NCI-H2227 (cell line): ENCODE results near the gene GSN.
A peak's percentile ranks its signal among the peaks of the same experiment; 100 is the strongest.

Experiments used
- DNase-seq: peaks from one replicate; lab custom pipeline; 2025; ENCODE audit not compliant: unreplicated experiment; lab: John Stamatoyannopoulos, UW

The GSN gene

DNA sequence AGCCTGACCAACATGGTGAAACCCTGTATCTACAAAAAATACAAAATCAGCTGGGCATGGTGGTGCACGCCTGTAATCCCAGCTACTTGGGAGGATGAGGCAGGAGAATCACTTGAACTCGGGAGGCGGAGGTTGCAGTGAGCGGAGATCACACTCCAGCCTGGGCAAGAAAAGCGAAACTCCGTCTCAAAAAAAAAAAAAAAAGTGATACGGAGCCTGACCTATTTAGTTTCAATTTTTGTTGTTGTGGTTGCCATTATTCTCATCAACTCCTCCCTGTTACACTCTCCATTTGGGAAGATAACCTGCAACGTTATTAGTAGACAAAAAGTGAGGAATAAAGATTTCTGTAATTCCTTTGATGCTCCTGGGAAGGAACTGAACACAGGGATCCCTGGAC lies 100.8 kb downstream of the GSN start:
- DNase-seq = no peak

DNA sequence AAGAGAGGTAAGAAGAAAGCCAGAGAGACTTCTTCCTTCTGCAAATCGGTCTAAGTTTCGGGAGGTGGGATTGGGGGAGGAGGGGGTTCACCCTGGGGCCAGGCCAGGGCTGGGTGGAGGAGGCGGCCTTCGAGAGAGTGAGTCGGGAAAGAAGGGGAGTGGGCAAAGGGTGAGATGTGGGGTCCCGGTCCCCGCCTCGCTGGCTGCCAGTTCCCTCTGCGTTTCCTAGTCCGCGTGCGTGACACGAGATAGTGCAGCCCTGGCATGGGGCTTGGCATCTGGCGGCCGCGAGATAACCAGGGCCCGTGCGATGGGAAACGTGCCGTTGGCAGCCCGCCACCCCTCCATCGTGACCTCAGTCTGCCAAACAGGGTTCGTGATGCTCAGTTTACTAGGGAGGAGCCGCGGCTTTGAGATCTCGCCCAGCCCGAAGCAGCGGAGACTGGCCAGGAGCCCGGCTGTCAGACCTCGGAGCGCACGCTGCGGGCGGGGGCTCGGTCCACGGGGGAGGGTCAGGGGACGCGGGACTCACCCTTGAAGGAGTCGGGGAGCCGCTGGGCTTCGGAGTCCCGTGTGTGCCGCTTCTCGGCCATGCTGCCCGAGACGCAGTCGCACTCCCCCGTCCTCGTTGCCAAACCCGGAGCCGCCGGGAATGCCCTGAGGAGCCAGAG lies 101.8 kb downstream of the GSN start, which contains the start of gene STOM:
Gene STOM, minus strand, starts transcription at position 656 of the 671 bp plus-strand sequence. Its CDS starts 63 bp downstream, at position 593.
- peak; percentile 51 for DNase-seq

DNA sequence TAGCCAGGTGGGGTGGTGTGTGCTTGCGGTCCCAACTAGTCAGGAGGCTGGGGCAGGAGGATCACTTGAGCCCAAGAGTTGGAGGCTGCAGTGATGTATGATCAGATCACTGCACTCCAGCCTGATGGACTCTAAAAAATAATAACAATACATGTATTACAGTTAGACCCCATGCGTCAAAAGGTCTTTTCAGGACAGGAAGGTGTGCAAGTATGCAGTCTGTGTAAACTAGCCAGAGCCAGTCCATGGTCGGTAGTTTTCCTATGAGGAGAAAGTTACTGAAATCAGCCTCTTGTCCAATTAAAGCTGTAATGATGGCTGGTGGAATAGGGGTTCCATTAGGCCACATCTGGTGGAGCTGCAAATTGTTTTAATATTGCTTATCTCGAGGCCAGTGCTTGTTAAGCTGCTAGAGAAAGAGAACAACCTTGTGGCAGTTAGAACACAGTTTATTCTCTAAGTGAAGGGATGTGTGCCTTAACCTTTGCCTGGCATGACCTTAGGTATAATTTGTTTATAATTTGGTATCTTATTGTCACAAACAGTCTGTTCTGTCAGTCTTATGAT lies 103.6 kb downstream of the GSN start:
- no peak for DNase-seq

DNA sequence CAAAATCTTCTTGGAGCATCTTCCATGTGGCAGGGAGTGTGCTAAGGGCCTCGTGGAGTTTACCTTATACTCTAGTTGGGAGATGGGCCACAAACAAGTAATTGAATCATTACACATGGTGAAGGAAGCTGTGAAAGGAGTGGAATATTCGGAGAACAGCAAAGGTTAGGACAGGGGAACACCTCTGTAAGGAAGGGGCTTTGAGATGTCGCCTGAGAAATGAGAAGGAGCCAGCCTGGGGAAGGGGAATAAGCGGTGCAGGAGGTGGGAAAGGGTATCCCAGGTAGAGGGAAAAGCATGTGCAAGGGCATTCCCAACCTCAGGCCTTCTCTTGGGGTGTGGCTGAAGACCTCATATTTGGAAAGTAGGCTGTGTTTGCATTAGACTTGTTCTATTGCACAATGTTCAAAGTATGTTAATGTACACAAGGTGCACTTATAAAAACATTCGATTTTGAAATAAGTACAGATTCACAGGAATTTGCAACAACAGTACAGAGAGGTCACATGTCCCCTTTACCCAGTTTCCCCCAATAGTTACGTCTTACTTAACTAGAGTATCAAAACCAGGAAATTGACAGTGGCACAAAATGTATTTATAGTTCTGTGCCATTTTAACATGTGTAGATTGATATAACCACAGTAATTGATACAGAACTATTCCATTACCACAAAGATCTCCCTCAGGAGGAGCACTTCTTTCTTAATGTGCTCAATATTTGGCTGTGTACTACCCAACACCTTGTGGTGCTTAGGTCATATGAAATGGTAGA lies 104.5 kb downstream of the GSN start:
- DNase-seq = no peak

DNA sequence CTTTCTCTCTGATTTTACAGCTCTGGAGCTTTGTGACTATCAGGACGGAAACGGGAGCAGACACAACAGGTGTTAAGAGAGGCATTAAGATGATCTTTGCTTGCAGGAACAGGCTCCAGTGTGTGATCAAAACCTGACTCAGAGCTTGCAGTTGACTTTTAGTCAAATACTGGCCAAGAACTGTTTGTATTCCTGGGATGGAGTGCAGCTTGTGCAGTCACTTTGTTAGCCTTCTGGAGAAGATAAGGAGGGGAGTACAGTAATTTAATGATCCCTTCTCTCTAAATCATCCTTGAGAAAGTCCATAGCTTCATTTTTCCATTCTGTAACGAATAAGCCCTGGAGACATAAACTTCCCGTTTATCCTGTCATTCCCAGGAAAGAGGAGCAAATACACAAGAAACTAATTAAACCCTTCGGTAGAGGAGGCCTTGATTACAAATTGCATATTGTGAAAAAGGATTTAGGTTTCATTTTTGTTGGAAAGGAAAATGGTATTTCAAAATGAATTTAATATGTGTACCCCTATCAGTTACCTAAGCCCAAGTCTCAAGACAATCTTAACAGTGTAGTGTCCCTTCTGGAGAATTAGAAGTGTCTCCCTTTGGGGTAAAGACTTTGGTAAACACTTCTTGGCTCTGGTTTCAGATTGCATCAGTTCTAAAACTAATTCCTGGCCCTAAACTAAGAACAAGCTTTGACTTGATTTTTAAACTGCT lies 105.2 kb downstream of the GSN start:
- DNase-seq = no peak

DNA sequence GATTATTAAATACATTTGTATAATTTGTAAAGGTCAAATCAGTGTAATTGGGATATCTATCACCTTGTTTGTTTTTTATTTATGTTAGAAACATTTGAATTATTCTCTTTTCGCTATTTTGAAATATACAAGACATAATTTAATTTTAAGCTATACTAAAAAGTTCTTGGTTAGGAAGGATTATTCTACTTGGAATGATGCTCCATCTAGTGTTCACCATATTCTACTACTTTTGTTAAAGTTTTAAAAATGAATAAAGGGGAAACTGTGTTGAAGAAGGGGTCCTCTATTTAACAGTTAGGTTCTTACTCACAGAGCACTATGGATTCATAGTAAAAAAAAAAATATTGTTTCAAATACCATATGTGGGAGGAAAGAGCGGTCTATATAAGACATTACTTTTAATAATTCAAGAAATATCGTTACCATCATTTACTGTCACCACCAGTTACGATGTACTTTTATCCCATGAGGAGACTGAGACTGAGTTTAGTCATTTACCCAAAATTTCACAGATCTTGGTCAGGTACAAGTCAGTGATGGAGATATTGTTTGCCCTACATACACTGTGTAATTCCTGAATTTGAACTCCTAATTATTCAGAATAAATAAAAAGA lies 108.4 kb downstream of the GSN start:
- DNase-seq = no peak

DNA sequence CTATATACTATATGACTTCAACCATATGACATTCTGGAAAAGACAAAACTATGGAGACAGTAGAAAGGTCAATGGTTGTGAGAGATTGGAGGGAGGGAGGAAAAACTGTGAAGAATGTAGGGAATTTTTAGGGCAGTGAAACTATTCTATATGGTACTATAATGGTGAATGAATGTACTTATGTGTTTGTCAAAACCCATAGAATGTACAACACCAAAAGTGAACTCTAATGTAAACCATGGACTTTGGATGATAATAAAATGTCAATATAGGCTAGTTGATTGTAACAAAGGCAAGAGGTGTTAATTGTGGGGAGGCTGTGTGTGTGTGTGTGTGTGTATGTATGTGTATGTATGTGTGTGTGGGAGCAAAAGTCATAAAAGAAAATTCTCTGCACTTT lies 112.9 kb downstream of the GSN start:
- no peak for DNase-seq
